Ishikawa (cell line): ENCODE measurements around the gene ZSWIM2.

ENCODE experiments used
- CEBPB ChIP-seq: IDR thresholded peaks from 2 replicates; pipeline ENCODE4 v1.6.1; 2012
- CREB1 ChIP-seq: IDR thresholded peaks from 2 replicates; pipeline ENCODE4 v1.6.1; 2012; ENCODE audit warnings: low read depth
- EGR1 ChIP-seq: IDR thresholded peaks from 2 replicates; pipeline ENCODE4 v1.6.1; 2012
- EP300 ChIP-seq: IDR thresholded peaks from 2 replicates; pipeline ENCODE4 v1.6.1; 2012; ENCODE audit warnings: borderline replicate concordance
- NFIC ChIP-seq: IDR thresholded peaks from 2 replicates; pipeline ENCODE4 v1.6.1; 2012
- RAD21 ChIP-seq: IDR thresholded peaks from 2 replicates; pipeline ENCODE4 v1.6.1; 2012; ENCODE audit warnings: low read depth
- TCF12 ChIP-seq: IDR thresholded peaks from 2 replicates; pipeline ENCODE4 v1.6.1; 2012; ENCODE audit warnings: low read depth
- YY1 ChIP-seq: IDR thresholded peaks from 2 replicates; pipeline ENCODE4 v1.6.1; 2012; ENCODE audit warnings: low read depth
- TF ChIP-seq, protein P1 (sequence below): IDR thresholded peaks from 2 replicates; pipeline ENCODE4 v1.6.1; 2012
- TF ChIP-seq, protein P2 (sequence below): IDR thresholded peaks from 2 replicates; pipeline ENCODE4 v1.6.1; 2012; ENCODE audit warnings: low read depth, mild to moderate bottlenecking

DNA sequence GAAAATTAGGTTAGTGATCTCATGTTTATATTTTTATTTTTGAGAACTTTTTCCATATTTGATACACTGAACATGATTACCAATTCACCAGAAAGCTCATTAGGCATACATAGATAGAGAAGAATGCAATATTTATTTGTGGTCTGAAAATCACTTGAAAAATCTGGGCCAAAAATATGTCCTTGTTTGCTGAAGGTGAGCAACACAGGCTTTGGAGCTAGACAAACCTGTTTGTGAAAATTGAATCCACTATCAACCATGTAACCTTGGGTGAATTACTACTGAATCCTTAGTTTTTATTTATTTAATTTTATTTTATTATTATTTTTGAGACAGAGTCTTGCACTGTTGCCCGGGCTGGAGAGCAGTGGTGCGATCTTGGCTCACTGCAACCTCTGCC, 46.5 kb upstream of the ZSWIM2 start:
- TF ChIP-seq TCF12 (no peak), RAD21 (no peak), EP300 (no peak), NFIC (no peak), CEBPB (no peak), CREB1 (no peak), YY1 (no peak), EGR1 (no peak)
- TF ChIP-seq, protein P1, sequence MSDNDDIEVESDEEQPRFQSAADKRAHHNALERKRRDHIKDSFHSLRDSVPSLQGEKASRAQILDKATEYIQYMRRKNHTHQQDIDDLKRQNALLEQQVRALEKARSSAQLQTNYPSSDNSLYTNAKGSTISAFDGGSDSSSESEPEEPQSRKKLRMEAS: no peak
- TF ChIP-seq, protein P2, sequence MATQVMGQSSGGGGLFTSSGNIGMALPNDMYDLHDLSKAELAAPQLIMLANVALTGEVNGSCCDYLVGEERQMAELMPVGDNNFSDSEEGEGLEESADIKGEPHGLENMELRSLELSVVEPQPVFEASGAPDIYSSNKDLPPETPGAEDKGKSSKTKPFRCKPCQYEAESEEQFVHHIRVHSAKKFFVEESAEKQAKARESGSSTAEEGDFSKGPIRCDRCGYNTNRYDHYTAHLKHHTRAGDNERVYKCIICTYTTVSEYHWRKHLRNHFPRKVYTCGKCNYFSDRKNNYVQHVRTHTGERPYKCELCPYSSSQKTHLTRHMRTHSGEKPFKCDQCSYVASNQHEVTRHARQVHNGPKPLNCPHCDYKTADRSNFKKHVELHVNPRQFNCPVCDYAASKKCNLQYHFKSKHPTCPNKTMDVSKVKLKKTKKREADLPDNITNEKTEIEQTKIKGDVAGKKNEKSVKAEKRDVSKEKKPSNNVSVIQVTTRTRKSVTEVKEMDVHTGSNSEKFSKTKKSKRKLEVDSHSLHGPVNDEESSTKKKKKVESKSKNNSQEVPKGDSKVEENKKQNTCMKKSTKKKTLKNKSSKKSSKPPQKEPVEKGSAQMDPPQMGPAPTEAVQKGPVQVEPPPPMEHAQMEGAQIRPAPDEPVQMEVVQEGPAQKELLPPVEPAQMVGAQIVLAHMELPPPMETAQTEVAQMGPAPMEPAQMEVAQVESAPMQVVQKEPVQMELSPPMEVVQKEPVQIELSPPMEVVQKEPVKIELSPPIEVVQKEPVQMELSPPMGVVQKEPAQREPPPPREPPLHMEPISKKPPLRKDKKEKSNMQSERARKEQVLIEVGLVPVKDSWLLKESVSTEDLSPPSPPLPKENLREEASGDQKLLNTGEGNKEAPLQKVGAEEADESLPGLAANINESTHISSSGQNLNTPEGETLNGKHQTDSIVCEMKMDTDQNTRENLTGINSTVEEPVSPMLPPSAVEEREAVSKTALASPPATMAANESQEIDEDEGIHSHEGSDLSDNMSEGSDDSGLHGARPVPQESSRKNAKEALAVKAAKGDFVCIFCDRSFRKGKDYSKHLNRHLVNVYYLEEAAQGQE: no peak
